Measurements from ENCODE around the gene KCNJ5.

GRCh38 chr11:128871168-128871610, 20.0 kb upstream of the KCNJ5 start:
- no peak for TF ChIP-seq CTCF (IDR thresholded peaks at IDR 0.05)
- TF ChIP-seq POLR2A (IDR thresholded peaks at IDR 0.05) = no peak
